ENCODE data around the gene PIWIL1. TPM values are rescaled to one million over a fixed set of nuclear protein-coding genes. Genes with fewer than 3 reads are reported as not detected.

The PIWIL1 gene
- total RNA-seq, result 0.12 TPM

DNA sequence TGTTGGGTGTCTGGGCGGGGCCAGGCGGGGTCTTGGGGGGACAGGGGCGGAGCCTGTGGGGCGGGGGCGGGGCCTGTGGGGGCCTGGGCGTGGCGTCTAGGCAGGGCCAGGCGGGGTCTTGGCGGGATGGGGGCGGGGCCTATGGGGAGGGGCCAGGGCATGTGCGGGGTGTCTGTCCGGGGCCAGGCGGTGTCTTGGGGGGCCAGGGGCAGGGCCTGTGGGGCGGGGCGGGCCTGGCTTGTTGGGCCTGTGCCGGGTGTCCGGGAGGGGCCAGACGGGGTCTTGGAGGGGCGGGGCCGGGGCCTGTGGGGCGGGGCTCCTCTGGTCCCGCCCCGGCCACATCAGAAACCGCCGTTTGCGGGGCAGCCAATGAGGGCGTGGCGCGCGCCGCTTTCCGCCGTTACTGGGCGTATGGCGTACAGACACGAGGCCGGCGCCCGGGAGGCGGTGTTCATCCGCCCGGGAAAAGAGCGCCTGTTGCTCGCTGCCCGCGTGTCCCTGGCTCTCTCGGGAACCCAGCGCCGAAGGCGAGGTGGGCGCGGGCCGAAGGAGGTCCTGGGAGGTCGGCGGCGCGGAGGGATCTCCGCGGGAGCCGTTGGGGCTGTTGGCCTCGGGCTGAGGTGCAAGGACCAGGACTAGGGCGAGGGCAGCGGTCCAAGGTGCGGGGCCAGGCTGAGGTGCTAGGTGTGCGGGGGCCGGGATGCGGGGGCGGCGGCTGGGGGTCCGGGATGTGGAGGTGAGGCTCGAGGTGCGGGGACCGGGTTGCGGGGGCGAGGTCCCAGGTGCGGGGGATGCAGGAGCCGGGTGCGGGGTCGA lies at the start of gene PIWIL1:
Gene PIWIL1, plus strand, starts transcription at position 400 of the 816 bp plus-strand sequence. CDS start 4,705 bp downstream, outside the sequence.
- no peak for DNase-seq (ENCODE audit: low spot score)

DNA sequence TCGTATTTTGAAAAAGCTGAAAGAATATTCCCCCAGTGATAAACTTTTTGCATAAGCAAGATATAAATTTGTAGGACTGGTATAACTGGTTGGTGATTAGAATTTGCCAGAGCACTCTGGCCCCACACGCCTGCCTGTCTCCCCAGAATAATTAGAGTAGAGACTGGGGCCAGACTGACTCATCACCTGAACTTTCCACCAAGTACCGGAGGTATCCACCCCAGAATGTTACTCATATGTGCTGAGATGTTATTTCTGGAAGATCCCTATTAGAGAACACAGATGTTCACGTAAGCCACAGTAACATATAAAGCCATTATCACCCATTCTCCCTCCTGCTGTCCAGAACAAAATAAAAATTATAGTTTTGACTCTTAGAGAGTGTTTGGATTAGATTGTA lies 49.5 kb upstream of the PIWIL1 start:
- DNase-seq (ENCODE audit: low spot score), result no peak

DNA sequence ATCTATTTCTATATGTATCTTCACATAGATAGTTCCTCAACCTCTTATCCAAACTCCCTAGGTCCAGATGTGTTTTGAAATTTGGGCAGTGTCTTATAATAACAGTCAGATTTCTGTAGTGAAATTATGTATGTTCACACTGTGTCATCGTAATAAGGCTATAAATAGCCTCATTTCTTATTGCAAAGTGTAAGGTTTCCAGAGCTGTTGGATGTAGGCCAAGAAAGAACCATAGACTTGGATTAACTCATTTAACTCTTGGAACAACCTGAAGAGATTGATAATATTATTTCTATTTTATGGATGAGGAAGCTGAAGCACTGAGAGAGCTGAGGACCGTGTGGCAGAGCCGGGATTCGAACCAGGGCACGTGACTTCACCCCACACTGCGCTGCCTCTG lies 49.0 kb upstream of the PIWIL1 start:
- DNase-seq (ENCODE audit: low spot score), result no peak

- no peak for DNase-seq (ENCODE audit: low spot score)
These were observed 47.6 kb upstream of the PIWIL1 start for GRCh38 chr12:130290114-130290513.

- no peak for DNase-seq (ENCODE audit: low spot score)
These were observed 39.2 kb upstream of the PIWIL1 start for GRCh38 chr12:130298322-130299021.

GRCh38 chr12:130299574-130299973 lies 38.1 kb upstream of the PIWIL1 start:
- no peak for DNase-seq (ENCODE audit: low spot score)

- no peak for DNase-seq (ENCODE audit: low spot score)
These were observed 37.6 kb upstream of the PIWIL1 start for GRCh38 chr12:130300090-130300489.

GRCh38 chr12:130300737-130301535 lies 36.8 kb upstream of the PIWIL1 start:
- no peak for DNase-seq (ENCODE audit: low spot score)

DNA sequence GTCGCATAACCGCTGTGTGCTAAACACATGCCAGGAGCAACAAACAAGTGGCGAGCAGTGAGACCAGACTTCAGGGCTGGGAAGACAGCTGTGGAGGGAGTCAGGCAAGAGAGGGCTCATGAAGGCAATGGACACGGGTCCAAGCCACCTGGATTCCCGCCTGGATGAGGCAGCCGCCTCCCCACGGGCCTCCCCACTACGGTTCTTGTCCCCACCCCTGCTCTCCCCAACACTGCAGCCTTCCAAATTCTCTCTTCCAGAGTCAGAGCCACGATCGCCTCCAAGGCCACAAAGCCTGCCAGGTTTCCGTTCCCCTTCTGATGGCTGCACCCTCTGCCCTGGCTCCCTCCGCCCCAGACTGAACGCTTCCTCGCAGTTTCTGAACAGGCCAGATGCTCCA lies 36.1 kb upstream of the PIWIL1 start:
- DNase-seq (ENCODE audit: low spot score), result no peak

DNA sequence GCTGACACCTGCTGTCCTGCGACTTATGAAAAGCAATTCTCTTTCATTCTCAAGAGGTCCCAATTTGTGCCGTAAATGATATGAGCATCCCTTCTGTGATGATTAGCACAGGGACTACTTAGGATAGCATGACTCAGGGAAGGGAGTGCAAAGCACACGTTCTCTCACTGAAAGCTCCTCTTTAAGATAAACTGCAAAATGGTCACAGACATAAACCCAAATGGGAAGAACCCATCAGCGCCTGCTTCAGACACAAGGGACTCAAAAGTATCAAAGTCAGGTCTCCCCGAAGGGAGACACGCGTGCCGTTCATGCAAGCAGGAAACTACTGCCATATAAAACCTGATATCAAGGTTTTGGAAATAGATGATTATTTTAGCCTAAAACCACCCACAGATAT lies 33.9 kb upstream of the PIWIL1 start:
- no peak for DNase-seq (ENCODE audit: low spot score)

DNA sequence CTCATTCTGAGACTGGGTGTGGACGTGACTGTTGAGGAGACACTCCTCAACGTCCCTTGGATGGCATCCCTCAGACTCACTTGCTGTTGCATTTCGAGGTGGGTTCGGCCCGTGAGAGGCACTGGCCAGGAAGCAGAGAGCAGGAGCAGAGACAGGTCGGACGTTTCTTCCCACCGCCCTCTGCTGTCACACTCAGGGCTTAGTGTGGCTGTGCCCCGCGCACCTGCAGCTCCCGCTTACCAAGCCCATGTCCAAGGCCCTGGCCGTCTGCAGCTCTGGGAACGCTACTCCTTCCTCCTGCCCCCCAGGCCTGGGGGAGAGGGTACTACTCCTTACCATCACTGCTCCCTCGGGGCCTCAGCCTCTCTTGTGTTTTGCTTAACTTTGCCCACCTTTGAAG lies 29.8 kb upstream of the PIWIL1 start:
- DNase-seq (ENCODE audit: low spot score), result no peak

- DNase-seq (ENCODE audit: low spot score), result no peak
These were observed 29.3 kb upstream of the PIWIL1 start for GRCh38 chr12:130308393-130308792.

DNA sequence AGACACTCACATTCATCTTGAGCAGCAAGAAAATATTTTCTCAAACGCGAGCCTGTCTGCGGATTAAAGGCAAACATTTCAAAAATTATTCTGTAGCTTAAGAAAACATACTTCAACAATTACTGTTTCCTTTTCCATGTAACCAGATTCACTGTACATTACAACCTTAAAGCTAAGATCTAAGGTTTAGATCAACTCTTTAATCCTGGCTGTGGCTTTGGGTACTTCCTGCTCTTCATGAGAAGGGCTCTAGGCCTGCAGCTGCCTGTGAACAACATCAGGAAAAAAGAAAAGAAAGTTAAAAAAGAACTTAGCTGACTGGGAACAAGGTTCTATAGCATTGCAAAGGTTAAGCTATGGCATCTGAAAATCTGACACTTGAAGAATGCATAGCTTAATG lies 21.4 kb upstream of the PIWIL1 start:
- no peak for DNase-seq (ENCODE audit: low spot score)

DNA sequence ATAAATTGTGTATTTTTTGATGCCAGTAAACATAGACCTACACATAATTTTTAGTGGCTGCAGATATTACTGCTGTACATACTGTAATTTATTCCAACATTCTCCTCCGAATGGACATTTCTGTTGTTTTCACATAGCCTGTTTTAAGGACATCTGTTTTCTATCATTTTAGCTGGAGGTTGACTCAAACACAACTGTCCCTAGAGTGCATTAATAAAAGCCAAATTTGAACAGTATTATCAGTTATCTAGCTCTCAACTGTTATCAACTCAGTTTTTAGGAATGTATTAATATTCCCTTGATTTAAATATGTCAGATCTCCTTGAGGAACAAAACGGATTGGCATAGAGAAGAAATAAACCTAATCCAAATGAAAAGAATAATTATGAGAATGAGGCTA lies 17.2 kb upstream of the PIWIL1 start:
- no peak for DNase-seq (ENCODE audit: low spot score)

DNA sequence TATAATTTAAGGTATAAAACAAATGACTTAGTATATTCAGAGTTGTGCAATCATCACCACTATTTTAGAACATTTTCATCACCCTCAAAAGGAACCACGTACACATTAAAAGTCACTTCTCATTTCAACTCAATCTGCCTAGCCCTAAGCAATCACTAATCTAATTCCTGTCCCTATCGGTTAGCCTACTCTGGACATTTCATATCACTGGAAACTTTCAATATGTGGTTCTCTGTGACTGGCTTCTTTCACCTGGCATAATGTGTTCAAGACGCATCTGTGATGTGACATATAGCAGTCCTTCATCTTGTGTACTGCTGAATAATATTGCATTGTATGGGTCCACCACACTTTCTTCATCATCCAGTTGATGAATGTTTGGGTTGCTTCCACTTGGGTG lies 15.4 kb upstream of the PIWIL1 start:
- DNase-seq (ENCODE audit: low spot score), result no peak

- DNase-seq (ENCODE audit: low spot score), result no peak
These were observed 7.0 kb upstream of the PIWIL1 start for GRCh38 chr12:130330685-130331084.

- DNase-seq (ENCODE audit: low spot score), result no peak
These were observed 6.5 kb upstream of the PIWIL1 start for GRCh38 chr12:130331146-130331545.

- DNase-seq (ENCODE audit: low spot score), result no peak
These were observed 4.3 kb upstream of the PIWIL1 start for GRCh38 chr12:130333341-130333740.

- DNase-seq (ENCODE audit: low spot score), result no peak
These were observed 3.3 kb upstream of the PIWIL1 start for GRCh38 chr12:130334399-130334798.

DNA sequence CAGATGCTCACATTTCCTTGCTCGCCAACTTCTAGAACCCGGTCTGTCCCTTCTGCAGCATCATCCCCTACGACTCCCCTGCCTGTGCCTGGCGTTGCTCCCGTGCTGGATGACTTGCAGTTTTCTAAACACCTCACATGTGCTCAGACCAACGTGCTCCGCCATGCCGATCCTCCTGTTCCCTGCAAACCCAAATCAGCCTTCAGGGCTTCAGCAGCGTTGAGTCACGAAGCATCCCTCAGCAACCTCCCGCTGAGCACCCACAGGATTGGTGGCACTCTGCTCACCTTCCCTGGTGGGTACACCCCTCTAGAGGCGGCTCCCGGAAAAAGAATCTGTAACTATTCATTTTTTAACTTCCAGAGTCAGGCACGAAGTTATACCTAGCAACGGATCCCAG lies 2.8 kb upstream of the PIWIL1 start:
- no peak for DNase-seq (ENCODE audit: low spot score)

DNA sequence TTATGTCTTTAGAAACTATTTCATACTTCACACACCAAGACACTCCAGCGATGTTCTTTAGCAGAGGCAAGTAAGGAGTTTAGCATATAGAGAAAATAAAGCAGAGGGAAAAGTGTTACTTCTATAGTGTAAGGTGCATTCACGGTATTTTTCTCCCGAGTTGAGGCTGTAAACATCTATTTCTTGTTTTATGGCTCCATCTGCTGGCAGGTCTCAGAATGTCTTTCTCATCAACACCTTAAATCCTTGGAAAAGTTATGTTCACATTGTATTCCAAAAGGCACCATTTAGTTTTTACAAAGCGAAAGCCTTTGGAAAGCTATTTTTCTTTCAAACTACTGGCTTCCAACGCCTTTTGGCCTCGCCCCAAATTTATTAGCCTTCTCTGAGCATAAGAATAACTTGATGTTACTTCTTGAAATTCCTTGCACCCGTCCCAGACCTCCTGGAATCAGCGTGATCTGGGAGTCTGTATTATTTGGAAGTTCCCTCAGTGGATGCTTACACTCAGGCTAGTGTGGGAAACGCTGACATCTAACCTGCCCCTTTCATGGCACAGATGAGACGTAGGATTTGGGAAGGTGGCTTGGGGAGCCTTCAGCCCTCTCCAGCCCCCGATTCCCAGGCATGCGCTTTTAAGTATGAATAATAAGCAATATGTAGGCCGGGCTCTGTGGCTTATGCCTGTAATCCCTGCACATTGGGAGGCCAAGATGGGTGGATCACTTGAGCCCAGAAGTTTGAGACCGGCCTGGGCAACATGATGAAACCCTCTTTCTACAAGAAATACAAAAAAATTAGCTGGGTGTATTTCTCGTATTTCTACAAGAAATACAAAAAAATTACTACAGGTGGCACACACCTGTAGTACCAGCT lies 1.9 kb upstream of the PIWIL1 start:
- DNase-seq (ENCODE audit: low spot score), result peak; percentile 69
